A549 (cell line): ENCODE data around the gene ANGPT4. TPM values are rescaled to one million over a fixed set of nuclear protein-coding genes. Genes with fewer than 3 reads are reported as not detected.
A peak's percentile ranks its signal among the peaks of the same experiment; 100 is the strongest.

ENCODE experiments used
- ATAC-seq, 2 experiments: fragments of 200-7000 bp in 1 of 2; fragments of >200 bp in 1 of 2; cut with Nextera tagmentation in 1 of 2; cut with Tn5 transposase in 1 of 2; 3 replicates each; pipeline versions ENCODE4 v1.8.0 to v1.9.1; 2018 to 2020; ENCODE audit warnings: mild to moderate bottlenecking in 1 of 2, moderate library complexity in 1 of 2
- CTCF ChIA-PET: fragments of 300-600 bp; sonication (Branson Sonifier 250); formaldehyde crosslinking; extraction: SDS; loops from one replicate; lab custom pipeline; 2021; ENCODE audit warnings: antibody characterized with exemption, inconsistent platforms; lab: Yijun Ruan, JAX
- POLR2A ChIA-PET: fragments of 350-600 bp; formaldehyde crosslinking; extraction: SDS; loops from one replicate; lab custom pipeline; 2021; ENCODE audit warnings: antibody characterized with exemption, inconsistent platforms; lab: Yijun Ruan, JAX
- DNase-seq, 2 experiments: peaks; one replicate each; pipeline versions ENCODE4 v3.0.0 to v3.0.0-alpha.2; 2011 to 2016; ENCODE audit warnings: low read depth in 1 of 2, low spot score in 1 of 2
- FAIRE-seq: peaks from 2 replicates; lab custom pipeline; 2011; peaks lifted over from hg19 to GRCh38; lab: Jason Lieb, UNC
- H3K27ac ChIP-seq, 2 experiments: fragments of >200 bp; sonication (Bioruptor Twin); formaldehyde crosslinking; 3 replicates each; pipeline ENCODE4 v1.5.1; 2016 to 2017
- H3K4me1 ChIP-seq: fragments of >200 bp; sonication (Bioruptor Twin); formaldehyde crosslinking; 3 replicates; pipeline ENCODE4 v1.6.1; 2016
- H3K4me2 ChIP-seq: fragments of >200 bp; sonication (Bioruptor Twin); formaldehyde crosslinking; 3 replicates; pipeline ENCODE4 v1.6.1; 2016
- H3K4me3 ChIP-seq: fragments of >200 bp; sonication (Bioruptor Twin); formaldehyde crosslinking; 3 replicates; pipeline ENCODE4 v1.5.1; 2016
- H3K9me3 ChIP-seq: fragments of >200 bp; sonication (Bioruptor Twin); formaldehyde crosslinking; 3 replicates; pipeline ENCODE4 v1.6.1; 2016
- BHLHE40 ChIP-seq: IDR thresholded peaks from 2 replicates; pipeline ENCODE4 v1.6.1; 2012; ENCODE audit warnings: low read depth, low read length, inconsistent platforms
- CHD2 ChIP-seq: fragments of 150-350 bp; IDR thresholded peaks from 2 replicates; pipeline ENCODE4 v1.6.1; 2014; ENCODE audit warnings: low read length; ENCODE audit not compliant: partially characterized antibody
- EHF ChIP-seq: fragments of 250-450 bp; sonication (Bioruptor Pico); IDR thresholded peaks from 2 replicates; pipeline ENCODE4 v1.5.0; 2020; ENCODE audit warnings: mild to moderate bottlenecking
- EP300 ChIP-seq, 2 experiments: fragments of >200 bp; sonication (Bioruptor Twin); formaldehyde crosslinking; IDR thresholded peaks; 2 replicates in 1 of 2; 3 replicates in 1 of 2; pipeline ENCODE4 v1.6.1; 2016 to 2017
- ESRRA ChIP-seq: fragments of 150-350 bp; IDR thresholded peaks from 2 replicates; pipeline ENCODE4 v1.6.1; 2014; ENCODE audit warnings: mild to moderate bottlenecking, low read length, borderline replicate concordance
- GATA3 ChIP-seq: IDR thresholded peaks from 2 replicates; pipeline ENCODE4 v1.6.1; 2012; ENCODE audit warnings: borderline replicate concordance
- HEYL ChIP-seq: fragments of 250-450 bp; sonication (Bioruptor Pico); IDR thresholded peaks from 2 replicates; pipeline ENCODE4 v1.8.0; 2021; ENCODE audit warnings: mild to moderate bottlenecking, moderate library complexity
- HOXA7 ChIP-seq: fragments of 250-450 bp; sonication (Bioruptor Pico); IDR thresholded peaks from 2 replicates; pipeline ENCODE4 v1.5.0; 2020; ENCODE audit warnings: mild to moderate bottlenecking, moderate library complexity
- JUN ChIP-seq, 2 experiments: fragments of >200 bp; sonication (Bioruptor Twin); formaldehyde crosslinking; IDR thresholded peaks; 2 replicates in 1 of 2; 3 replicates in 1 of 2; pipeline ENCODE4 v1.6.1; 2016 to 2017
- JUNB ChIP-seq: fragments of >200 bp; sonication (Bioruptor Twin); formaldehyde crosslinking; IDR thresholded peaks from 2 replicates; pipeline ENCODE4 v1.6.1; 2016
- KDM5A ChIP-seq: fragments of 200-600 bp; sonication (generic); IDR thresholded peaks from 2 replicates; pipeline ENCODE4 v1.6.1; 2016; ENCODE audit warnings: antibody characterized with exemption, mild to moderate bottlenecking
- NPAS2 ChIP-seq: fragments of 250-450 bp; sonication (Bioruptor Pico); IDR thresholded peaks from 2 replicates; pipeline ENCODE4 v1.8.0; 2022; ENCODE audit warnings: mild to moderate bottlenecking, moderate library complexity, borderline replicate concordance
- NR3C1 ChIP-seq: fragments of >200 bp; sonication (Bioruptor Twin); formaldehyde crosslinking; IDR thresholded peaks from 3 replicates; pipeline ENCODE4 v1.6.1; 2017
- PHF8 ChIP-seq: fragments of 200-600 bp; sonication (generic); IDR thresholded peaks from 2 replicates; pipeline ENCODE4 v1.6.1; 2016; ENCODE audit warnings: low read depth, mild to moderate bottlenecking, antibody characterized with exemption, moderate library complexity, borderline replicate concordance
- POLR2A ChIP-seq: IDR thresholded peaks from 2 replicates; pipeline ENCODE4 v1.6.1; 2012; ENCODE audit warnings: mild to moderate bottlenecking, low read length
- POLR2AphosphoS2 ChIP-seq: conservative IDR thresholded peaks from 2 replicates; pipeline ENCODE4 v1.6.1; 2012; ENCODE audit warnings: low read length, improper control_type of control experiment, inconsistent platforms
- RAD21 ChIP-seq, 2 experiments: fragments of >200 bp in 1 of 2; sonication (Bioruptor Twin) in 1 of 2; formaldehyde crosslinking in 1 of 2; IDR thresholded peaks in 1 of 2; conservative IDR thresholded peaks in 1 of 2; 2 replicates in 1 of 2; 3 replicates in 1 of 2; pipeline ENCODE4 v1.6.1; 2012 to 2018; ENCODE audit warnings: inconsistent platforms in 1 of 2
- RCOR1 ChIP-seq: fragments of 150-350 bp; IDR thresholded peaks from 2 replicates; pipeline ENCODE4 v1.6.1; 2014; ENCODE audit warnings: antibody characterized with exemption, low read length, low read depth
- RFX5 ChIP-seq: fragments of 450-650 bp; IDR thresholded peaks from 2 replicates; pipeline ENCODE4 v1.7.1; 2014; ENCODE audit warnings: antibody characterized with exemption, mild to moderate bottlenecking, moderate library complexity
- SREBF2 ChIP-seq: fragments of 450-650 bp; IDR thresholded peaks from 2 replicates; pipeline ENCODE4 v1.6.1; 2014; ENCODE audit warnings: mild to moderate bottlenecking, moderate library complexity
- ZC3H11A ChIP-seq: fragments of 450-650 bp; IDR thresholded peaks from 2 replicates; pipeline ENCODE4 v1.6.1; 2014; ENCODE audit warnings: antibody characterized with exemption, mild to moderate bottlenecking
- WGBS: methylation state at CpG from one replicate; pipeline ENCODE4 v1.1.6; 2017; ENCODE audit errors: missing lambda C conversion rate; 5-methylcytosine and 5-hydroxymethylcytosine counted together
- polyA plus RNA-seq, 4 experiments: library from polyadenylated mRNA; depleted of rRNA in 3 of 4; stranded (reverse); fragments of >200 nt; fragmentation: RNase III in 1 of 4; extraction: RNeasy Plus Mini Kit Qiagen cat#74134 plus additional on column Dnase treatment in 1 of 4; gene quantifications; 2 replicates in 3 of 4; 3 replicates in 1 of 4; pipeline ENCODE4 v1.2.3, GENCODE V29; 2011 to 2017
- TF ChIP-seq, protein P1 (sequence below): IDR thresholded peaks from 2 replicates; pipeline ENCODE4 v1.6.1; 2012; ENCODE audit warnings: low read depth, borderline replicate concordance
- TF ChIP-seq, protein P2 (sequence below): IDR thresholded peaks from 2 replicates; pipeline ENCODE4 v1.6.1; 2012
- TF ChIP-seq, protein P3 (sequence below): fragments of 150-350 bp; IDR thresholded peaks from 2 replicates; pipeline ENCODE4 v1.6.1; 2014; ENCODE audit warnings: low read depth, mild to moderate bottlenecking, low read length
- TF ChIP-seq, protein P4 (sequence below): fragments of 200-600 bp; sonication (generic); IDR thresholded peaks from 2 replicates; pipeline ENCODE4 v1.6.1; 2016; ENCODE audit warnings: antibody characterized with exemption, mild to moderate bottlenecking, moderate library complexity
- TF ChIP-seq, protein P5 (sequence below): fragments of >200 bp; sonication (Bioruptor Twin); formaldehyde crosslinking; IDR thresholded peaks from 3 replicates; pipeline ENCODE4 v1.5.1; 2016
- TF ChIP-seq, protein P6 (sequence below): fragments of >200 bp; sonication (Bioruptor Twin); formaldehyde crosslinking; IDR thresholded peaks from 3 replicates; pipeline ENCODE4 v1.6.1; 2016
- TF ChIP-seq, protein P7 (sequence below): fragments of 250-450 bp; sonication (Bioruptor Pico); IDR thresholded peaks from 2 replicates; pipeline ENCODE4 v1.5.0; 2021; ENCODE audit warnings: mild to moderate bottlenecking, moderate library complexity, borderline replicate concordance

Gene ANGPT4
- polyA plus RNA-seq, 2 of the 4 experiments (the other 2 are of a cell fraction), result 0.04 TPM; not detected in 1

DNA sequence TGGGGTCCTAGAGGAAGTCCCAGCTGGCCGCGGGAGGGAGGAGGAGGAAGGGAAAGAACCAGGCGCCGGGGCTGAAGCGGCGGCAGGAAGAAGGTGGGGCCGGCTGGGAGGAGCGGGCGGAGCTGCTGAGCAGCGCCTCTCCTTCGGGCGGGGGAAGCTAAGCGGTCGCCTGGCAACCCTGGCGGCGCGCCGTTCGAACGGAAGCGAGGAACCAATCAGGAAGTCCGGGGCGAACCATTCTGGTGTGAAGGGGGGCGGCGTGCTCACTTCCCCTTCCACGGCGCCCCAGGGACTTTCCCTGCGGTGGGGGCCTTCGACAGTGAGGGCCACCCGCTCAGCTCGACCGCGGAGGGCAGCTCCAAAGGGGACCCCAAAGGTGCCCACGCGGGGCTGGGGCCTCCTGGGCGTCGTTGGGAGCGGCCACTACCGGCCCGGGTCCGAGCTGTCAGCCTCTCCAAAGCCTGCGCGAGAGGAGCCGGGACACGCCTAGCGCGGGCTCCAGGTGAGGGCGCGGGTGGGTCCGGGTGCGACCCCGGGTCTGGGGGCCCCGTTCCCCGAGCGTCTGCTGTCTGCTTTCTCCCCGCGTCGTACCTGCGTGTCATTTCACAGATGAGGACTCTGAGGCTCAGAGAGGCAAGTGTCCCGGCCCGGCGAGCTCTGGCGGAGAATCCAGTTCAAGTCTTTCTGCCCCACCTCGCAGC is 82.5 kb downstream of the ANGPT4 start, which contains the start of gene FAM110A:
TSS of gene FAM110A (plus strand) at position 266 of the 701 bp plus-strand sequence. CDS start 11,090 bp downstream, outside the sequence.
- H3K9me3 ChIP-seq, result no peaks in the 10 kb centered on the region
- H3K4me2 ChIP-seq, result peak within 1 kb of the TSS; percentile 75
- ATAC-seq (peak; percentile 97 to 98), DNase-seq (peak; percentile 94 to 96), FAIRE-seq (no peak)
- CTCF ChIA-PET, result interaction anchor here (0.9 to 22.7 kb wide), 11 partner anchors 8 to 379 kb away, joined by 3 to 872 read pairs (median 4); no protein-coding TSS in a partner anchor
- H3K4me1 ChIP-seq, result peaks cover 6% of the 10 kb centered on the region; the same call in 2 of the 3 replicates
- WGBS, result 1% methylated on average over 40 of the region's 64 CpGs
- H3K4me3 ChIP-seq, result peak within 1 kb of the TSS; percentile 75
- peak within 1 kb of the TSS; percentile 86 to 92 for H3K27ac ChIP-seq
- POLR2A ChIA-PET, result interaction anchor here (0.6 to 1.5 kb wide), 5 partner anchors 9 to 420 kb away, joined by 3 to 6 read pairs (median 4); no protein-coding TSS in a partner anchor
- TF ChIP-seq, protein P1, sequence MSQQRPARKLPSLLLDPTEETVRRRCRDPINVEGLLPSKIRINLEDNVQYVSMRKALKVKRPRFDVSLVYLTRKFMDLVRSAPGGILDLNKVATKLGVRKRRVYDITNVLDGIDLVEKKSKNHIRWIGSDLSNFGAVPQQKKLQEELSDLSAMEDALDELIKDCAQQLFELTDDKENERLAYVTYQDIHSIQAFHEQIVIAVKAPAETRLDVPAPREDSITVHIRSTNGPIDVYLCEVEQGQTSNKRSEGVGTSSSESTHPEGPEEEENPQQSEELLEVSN, result peak; percentile 77; the same call in 1 of the 2 replicates
- no peak for TF ChIP-seq ESRRA
- TF ChIP-seq BHLHE40, result peak; percentile 62; the same call in 1 of the 2 replicates
- TF ChIP-seq, protein P2, sequence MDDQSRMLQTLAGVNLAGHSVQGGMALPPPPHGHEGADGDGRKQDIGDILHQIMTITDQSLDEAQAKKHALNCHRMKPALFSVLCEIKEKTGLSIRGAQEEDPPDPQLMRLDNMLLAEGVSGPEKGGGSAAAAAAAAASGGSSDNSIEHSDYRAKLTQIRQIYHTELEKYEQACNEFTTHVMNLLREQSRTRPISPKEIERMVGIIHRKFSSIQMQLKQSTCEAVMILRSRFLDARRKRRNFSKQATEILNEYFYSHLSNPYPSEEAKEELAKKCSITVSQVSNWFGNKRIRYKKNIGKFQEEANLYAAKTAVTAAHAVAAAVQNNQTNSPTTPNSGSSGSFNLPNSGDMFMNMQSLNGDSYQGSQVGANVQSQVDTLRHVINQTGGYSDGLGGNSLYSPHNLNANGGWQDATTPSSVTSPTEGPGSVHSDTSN, result no peak; the same call in 1 of the 2 replicates
- no peak for TF ChIP-seq KDM5A
- TF ChIP-seq, protein P3, sequence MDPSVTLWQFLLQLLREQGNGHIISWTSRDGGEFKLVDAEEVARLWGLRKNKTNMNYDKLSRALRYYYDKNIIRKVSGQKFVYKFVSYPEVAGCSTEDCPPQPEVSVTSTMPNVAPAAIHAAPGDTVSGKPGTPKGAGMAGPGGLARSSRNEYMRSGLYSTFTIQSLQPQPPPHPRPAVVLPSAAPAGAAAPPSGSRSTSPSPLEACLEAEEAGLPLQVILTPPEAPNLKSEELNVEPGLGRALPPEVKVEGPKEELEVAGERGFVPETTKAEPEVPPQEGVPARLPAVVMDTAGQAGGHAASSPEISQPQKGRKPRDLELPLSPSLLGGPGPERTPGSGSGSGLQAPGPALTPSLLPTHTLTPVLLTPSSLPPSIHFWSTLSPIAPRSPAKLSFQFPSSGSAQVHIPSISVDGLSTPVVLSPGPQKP, result no peak
- peak; percentile 27; the same call in 1 of the 2 replicates for TF ChIP-seq POLR2A
- TF ChIP-seq, protein P4, sequence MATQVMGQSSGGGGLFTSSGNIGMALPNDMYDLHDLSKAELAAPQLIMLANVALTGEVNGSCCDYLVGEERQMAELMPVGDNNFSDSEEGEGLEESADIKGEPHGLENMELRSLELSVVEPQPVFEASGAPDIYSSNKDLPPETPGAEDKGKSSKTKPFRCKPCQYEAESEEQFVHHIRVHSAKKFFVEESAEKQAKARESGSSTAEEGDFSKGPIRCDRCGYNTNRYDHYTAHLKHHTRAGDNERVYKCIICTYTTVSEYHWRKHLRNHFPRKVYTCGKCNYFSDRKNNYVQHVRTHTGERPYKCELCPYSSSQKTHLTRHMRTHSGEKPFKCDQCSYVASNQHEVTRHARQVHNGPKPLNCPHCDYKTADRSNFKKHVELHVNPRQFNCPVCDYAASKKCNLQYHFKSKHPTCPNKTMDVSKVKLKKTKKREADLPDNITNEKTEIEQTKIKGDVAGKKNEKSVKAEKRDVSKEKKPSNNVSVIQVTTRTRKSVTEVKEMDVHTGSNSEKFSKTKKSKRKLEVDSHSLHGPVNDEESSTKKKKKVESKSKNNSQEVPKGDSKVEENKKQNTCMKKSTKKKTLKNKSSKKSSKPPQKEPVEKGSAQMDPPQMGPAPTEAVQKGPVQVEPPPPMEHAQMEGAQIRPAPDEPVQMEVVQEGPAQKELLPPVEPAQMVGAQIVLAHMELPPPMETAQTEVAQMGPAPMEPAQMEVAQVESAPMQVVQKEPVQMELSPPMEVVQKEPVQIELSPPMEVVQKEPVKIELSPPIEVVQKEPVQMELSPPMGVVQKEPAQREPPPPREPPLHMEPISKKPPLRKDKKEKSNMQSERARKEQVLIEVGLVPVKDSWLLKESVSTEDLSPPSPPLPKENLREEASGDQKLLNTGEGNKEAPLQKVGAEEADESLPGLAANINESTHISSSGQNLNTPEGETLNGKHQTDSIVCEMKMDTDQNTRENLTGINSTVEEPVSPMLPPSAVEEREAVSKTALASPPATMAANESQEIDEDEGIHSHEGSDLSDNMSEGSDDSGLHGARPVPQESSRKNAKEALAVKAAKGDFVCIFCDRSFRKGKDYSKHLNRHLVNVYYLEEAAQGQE, result no peak
- TF ChIP-seq SREBF2, result no peak
- no peak for TF ChIP-seq POLR2AphosphoS2
- TF ChIP-seq, protein P5, sequence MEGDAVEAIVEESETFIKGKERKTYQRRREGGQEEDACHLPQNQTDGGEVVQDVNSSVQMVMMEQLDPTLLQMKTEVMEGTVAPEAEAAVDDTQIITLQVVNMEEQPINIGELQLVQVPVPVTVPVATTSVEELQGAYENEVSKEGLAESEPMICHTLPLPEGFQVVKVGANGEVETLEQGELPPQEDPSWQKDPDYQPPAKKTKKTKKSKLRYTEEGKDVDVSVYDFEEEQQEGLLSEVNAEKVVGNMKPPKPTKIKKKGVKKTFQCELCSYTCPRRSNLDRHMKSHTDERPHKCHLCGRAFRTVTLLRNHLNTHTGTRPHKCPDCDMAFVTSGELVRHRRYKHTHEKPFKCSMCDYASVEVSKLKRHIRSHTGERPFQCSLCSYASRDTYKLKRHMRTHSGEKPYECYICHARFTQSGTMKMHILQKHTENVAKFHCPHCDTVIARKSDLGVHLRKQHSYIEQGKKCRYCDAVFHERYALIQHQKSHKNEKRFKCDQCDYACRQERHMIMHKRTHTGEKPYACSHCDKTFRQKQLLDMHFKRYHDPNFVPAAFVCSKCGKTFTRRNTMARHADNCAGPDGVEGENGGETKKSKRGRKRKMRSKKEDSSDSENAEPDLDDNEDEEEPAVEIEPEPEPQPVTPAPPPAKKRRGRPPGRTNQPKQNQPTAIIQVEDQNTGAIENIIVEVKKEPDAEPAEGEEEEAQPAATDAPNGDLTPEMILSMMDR, result no peak
- TF ChIP-seq, protein P6, sequence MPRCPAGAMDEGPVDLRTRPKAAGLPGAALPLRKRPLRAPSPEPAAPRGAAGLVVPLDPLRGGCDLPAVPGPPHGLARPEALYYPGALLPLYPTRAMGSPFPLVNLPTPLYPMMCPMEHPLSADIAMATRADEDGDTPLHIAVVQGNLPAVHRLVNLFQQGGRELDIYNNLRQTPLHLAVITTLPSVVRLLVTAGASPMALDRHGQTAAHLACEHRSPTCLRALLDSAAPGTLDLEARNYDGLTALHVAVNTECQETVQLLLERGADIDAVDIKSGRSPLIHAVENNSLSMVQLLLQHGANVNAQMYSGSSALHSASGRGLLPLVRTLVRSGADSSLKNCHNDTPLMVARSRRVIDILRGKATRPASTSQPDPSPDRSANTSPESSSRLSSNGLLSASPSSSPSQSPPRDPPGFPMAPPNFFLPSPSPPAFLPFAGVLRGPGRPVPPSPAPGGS, result no peak
- TF ChIP-seq EHF (CRISPR knock-in tag), result no peak
- TF ChIP-seq GATA3, result peak; percentile 81
- TF ChIP-seq JUN (IDR thresholded peaks at IDR 0.05), result peak; percentile 24 to 68; a peak in 2 of 5 replicates
- TF ChIP-seq RAD21 (conservative IDR thresholded peaks at IDR 0.05 in 1 of 2, IDR thresholded peaks at IDR 0.05 in 1 of 2), result no peak
- no peak for TF ChIP-seq RFX5
- TF ChIP-seq NR3C1, result no peak
- no peak for TF ChIP-seq HEYL
- TF ChIP-seq RCOR1, result no peak
- TF ChIP-seq ZC3H11A, result no peak
- no peak for TF ChIP-seq CHD2
- TF ChIP-seq NPAS2 (CRISPR knock-in tag), result no peak
- peak; percentile 71 for TF ChIP-seq PHF8
- TF ChIP-seq, protein P7, sequence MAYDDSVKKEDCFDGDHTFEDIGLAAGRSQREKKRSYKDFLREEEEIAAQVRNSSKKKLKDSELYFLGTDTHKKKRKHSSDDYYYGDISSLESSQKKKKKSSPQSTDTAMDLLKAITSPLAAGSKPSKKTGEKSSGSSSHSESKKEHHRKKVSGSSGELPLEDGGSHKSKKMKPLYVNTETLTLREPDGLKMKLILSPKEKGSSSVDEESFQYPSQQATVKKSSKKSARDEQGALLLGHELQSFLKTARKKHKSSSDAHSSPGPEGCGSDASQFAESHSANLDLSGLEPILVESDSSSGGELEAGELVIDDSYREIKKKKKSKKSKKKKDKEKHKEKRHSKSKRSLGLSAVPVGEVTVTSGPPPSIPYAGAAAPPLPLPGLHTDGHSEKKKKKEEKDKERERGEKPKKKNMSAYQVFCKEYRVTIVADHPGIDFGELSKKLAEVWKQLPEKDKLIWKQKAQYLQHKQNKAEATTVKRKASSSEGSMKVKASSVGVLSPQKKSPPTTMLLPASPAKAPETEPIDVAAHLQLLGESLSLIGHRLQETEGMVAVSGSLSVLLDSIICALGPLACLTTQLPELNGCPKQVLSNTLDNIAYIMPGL (CRISPR knock-in tag), result no peak
- TF ChIP-seq HOXA7, result no peak
- TF ChIP-seq EP300 (IDR thresholded peaks at IDR 0.05), result no peak
- TF ChIP-seq JUNB, result no peak
